Right lobe of liver (tissue), 4 donors: ENCODE results near the gene ZIC2.

ENCODE experiments used
- POLR2A ChIP-seq: fragments of 450-650 bp; IDR thresholded peaks from one replicate; pipeline ENCODE4 v1.6.1; 2017; ENCODE audit warnings: antibody characterized with exemption, mild to moderate bottlenecking
- TF ChIP-seq, protein P1 (sequence below), 4 donors: fragments of 200-600 bp in 3 of 4; fragments of 450-650 bp in 1 of 4; IDR thresholded peaks; one replicate each; pipeline versions ENCODE4 v1.5.1 to v1.8.0; 2016 to 2022; ENCODE audit warnings: antibody characterized with exemption in 4 of 4, mild to moderate bottlenecking in 2 of 4
- donor health status: DM: no; HTN: no; CAD: no.
- donor health status: DM: no; HTN: no; CAD: no.
- donor health status: DM: no; HTN: yes; CAD: no.

DNA sequence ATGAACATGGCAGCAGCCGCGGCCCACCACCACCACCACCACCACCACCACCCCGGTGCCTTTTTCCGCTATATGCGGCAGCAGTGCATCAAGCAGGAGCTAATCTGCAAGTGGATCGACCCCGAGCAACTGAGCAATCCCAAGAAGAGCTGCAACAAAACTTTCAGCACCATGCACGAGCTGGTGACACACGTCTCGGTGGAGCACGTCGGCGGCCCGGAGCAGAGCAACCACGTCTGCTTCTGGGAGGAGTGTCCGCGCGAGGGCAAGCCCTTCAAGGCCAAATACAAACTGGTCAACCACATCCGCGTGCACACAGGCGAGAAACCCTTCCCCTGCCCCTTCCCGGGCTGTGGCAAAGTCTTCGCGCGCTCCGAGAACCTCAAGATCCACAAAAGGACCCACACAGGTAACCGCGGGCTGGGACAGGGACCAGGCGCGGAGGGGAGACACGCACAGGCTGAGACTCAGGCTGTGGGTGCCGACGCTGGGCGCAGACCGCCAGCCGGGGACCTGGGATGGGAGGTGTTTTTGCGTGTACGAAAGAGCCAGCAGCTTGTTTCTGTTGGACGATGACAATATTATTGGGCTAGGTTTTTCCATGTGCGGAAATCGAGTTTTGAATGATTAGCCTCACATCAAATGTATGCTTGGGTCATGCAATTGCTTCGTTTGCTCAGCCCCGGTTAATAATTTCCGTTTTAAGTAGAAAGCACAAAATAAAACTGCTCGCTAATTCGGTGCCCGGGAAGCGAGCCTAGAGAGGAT, 1.3 kb downstream of the ZIC2 start:
- TF ChIP-seq, protein P1, sequence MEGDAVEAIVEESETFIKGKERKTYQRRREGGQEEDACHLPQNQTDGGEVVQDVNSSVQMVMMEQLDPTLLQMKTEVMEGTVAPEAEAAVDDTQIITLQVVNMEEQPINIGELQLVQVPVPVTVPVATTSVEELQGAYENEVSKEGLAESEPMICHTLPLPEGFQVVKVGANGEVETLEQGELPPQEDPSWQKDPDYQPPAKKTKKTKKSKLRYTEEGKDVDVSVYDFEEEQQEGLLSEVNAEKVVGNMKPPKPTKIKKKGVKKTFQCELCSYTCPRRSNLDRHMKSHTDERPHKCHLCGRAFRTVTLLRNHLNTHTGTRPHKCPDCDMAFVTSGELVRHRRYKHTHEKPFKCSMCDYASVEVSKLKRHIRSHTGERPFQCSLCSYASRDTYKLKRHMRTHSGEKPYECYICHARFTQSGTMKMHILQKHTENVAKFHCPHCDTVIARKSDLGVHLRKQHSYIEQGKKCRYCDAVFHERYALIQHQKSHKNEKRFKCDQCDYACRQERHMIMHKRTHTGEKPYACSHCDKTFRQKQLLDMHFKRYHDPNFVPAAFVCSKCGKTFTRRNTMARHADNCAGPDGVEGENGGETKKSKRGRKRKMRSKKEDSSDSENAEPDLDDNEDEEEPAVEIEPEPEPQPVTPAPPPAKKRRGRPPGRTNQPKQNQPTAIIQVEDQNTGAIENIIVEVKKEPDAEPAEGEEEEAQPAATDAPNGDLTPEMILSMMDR (IDR thresholded peaks at IDR 0.05), result no peak
- TF ChIP-seq POLR2A, result no peak
